ENCODE results near the gene DHX35.

DNA sequence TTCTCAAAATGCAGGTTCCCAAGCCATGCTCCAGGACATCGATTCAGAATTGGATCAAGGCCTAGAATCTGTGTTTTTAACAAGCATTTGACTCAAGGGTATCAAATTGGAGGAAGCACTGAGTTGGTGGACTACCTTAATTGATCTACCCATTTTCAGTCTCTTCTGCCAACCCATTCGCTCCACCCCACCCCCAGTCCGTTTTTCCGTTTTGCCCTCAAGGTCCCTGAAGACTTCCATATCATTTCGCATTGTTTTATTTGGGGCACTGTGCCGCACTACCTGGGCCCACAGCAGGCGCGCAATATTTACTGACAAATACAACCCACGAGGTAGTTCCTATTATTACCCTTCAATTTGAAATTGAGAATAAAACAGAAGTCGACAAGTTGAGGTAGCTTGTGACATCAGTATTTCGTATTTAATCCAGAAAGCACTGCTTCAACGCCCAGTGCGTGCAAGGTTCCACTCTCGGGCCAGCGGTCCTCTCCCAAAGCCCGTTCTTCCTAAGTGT, 557 bp upstream of the DHX35 start:
- TF ChIP-seq, protein P1, sequence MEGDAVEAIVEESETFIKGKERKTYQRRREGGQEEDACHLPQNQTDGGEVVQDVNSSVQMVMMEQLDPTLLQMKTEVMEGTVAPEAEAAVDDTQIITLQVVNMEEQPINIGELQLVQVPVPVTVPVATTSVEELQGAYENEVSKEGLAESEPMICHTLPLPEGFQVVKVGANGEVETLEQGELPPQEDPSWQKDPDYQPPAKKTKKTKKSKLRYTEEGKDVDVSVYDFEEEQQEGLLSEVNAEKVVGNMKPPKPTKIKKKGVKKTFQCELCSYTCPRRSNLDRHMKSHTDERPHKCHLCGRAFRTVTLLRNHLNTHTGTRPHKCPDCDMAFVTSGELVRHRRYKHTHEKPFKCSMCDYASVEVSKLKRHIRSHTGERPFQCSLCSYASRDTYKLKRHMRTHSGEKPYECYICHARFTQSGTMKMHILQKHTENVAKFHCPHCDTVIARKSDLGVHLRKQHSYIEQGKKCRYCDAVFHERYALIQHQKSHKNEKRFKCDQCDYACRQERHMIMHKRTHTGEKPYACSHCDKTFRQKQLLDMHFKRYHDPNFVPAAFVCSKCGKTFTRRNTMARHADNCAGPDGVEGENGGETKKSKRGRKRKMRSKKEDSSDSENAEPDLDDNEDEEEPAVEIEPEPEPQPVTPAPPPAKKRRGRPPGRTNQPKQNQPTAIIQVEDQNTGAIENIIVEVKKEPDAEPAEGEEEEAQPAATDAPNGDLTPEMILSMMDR (conservative IDR thresholded peaks at IDR 0.05; ENCODE audit: low read length) = no peak
- no peak for TF ChIP-seq EZH2phosphoT487 (IDR thresholded peaks at IDR 0.05; ENCODE audit: borderline replicate concordance, low read depth, low read length)
